Uterus (tissue), 2 donors: ENCODE results near the gene RHEBL1.

ENCODE experiments used
- POLR2A ChIP-seq, 2 donors: fragments of 450-650 bp; IDR thresholded peaks; one replicate each; pipeline ENCODE4 v1.6.1; 2016; ENCODE audit warnings: antibody characterized with exemption in 2 of 2, mild to moderate bottlenecking in 1 of 2, moderate library complexity in 1 of 2
- TF ChIP-seq, protein P1 (sequence below), 4 experiments: fragments of 200-600 bp in 2 of 4; fragments of 450-650 bp in 2 of 4; sonication (generic) in 2 of 4; IDR thresholded peaks; one replicate each; pipeline ENCODE4 v1.5.1; 2016 to 2019; ENCODE audit warnings: antibody characterized with exemption in 4 of 4, mild to moderate bottlenecking in 2 of 4, moderate library complexity in 1 of 4

DNA sequence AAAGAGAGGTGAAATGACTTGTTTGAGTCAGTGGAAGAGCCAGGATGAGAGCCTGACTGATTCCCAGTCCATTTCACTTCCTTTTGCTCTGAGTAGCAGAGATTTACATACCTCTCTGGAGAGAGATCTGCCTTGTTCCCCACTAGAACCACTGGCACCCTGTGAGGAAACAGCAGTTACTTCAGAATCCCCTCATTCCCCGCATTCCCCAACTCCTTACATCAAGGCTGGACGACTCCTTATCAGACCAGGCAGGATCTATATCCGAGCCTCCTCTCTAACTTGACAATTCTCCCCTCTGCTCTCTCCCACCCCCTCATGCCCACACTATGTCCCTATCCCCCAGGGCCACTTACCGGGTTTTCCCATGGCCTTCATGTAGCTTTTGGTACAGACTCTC lies 3.7 kb downstream of the RHEBL1 start:
- TF ChIP-seq, protein P1, sequence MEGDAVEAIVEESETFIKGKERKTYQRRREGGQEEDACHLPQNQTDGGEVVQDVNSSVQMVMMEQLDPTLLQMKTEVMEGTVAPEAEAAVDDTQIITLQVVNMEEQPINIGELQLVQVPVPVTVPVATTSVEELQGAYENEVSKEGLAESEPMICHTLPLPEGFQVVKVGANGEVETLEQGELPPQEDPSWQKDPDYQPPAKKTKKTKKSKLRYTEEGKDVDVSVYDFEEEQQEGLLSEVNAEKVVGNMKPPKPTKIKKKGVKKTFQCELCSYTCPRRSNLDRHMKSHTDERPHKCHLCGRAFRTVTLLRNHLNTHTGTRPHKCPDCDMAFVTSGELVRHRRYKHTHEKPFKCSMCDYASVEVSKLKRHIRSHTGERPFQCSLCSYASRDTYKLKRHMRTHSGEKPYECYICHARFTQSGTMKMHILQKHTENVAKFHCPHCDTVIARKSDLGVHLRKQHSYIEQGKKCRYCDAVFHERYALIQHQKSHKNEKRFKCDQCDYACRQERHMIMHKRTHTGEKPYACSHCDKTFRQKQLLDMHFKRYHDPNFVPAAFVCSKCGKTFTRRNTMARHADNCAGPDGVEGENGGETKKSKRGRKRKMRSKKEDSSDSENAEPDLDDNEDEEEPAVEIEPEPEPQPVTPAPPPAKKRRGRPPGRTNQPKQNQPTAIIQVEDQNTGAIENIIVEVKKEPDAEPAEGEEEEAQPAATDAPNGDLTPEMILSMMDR (IDR thresholded peaks at IDR 0.05) = no peak
- TF ChIP-seq POLR2A (IDR thresholded peaks at IDR 0.05) = no peak
